ENCODE measurements around the gene XRRA1. TPM values are rescaled to one million over a fixed set of nuclear protein-coding genes. Genes with fewer than 3 reads are reported as not detected.

XRRA1 gene
- total and polyA plus RNA-seq, 2 of the 13 experiments (the other 11 are each of a cell fraction or from before 2014, with no cell fraction given) = 7.6 to 10.5 TPM

- Histone ChIP-seq H3K9me3 (ENCODE audit: low read length) (no peaks in the 10 kb centered on the region), H3K36me3 (replicated peaks in 1 of 2; ENCODE audit: control insufficient read depth in 1 of 2, insufficient read depth in 2 of 2, low read length in 2 of 2) (peaks cover 11 to 74% of the 10 kb centered on the region in 2 experiments; a peak in 4 of 5 replicates), H3K79me2 (ENCODE audit: insufficient read depth, low read length) (no peaks in the 10 kb centered on the region), H4K20me1 (ENCODE audit: insufficient read depth, low read length) (no peaks in the 10 kb centered on the region), H3K4me3 (replicated peaks in 1 of 3; ENCODE audit: insufficient read depth in 1 of 3, low read depth in 2 of 3, low read length in 3 of 3) (no peak overlapping the region), H3K27ac (ENCODE audit: extremely low read length, insufficient read depth, low read length) (no peak overlapping the region), H2AFZ (ENCODE audit: low read length) (no peak overlapping the region), H3K9ac (ENCODE audit: insufficient read depth, low read depth, low read length) (no peak overlapping the region), H3K27me3 (ENCODE audit: control insufficient read depth in 1 of 2, insufficient read depth in 2 of 2, low read length in 2 of 2) (no peaks in the 10 kb centered on the region), H3K4me1 (ENCODE audit: insufficient read depth, low read length) (no peaks in the 10 kb centered on the region), H3K4me2 (ENCODE audit: low read depth, low read length) (no peak overlapping the region)
- ChIA-PET POLR2A (no interaction called here), CTCF (ENCODE audit: low intra/inter-chr PET ratio, low total read pairs) (no interaction called here)
- no peak for ATAC-seq
- no TSS peak for BruUV-seq (replicated peaks)
- in situ Hi-C loops (cut with HindIII; ENCODE audit: extremely low pct_ligation_motif_present, low pct_unique_long_range_greater_than_20kb) = loop anchor here (10.0 kb wide), 1 partner anchor 309 kb away; the partner anchor contains the start of gene TPBGL
- 82% methylated on average over 1 of the region's 2 CpGs for WGBS (ENCODE audit: low lambda C conversion rate)
- no peak for FAIRE-seq
- intact Hi-C loops (cut with micrococcal nuclease; ENCODE audit: unreplicated experiment) = no loop called here
- no peak for DNase-seq (ENCODE audit: low spot score)
- TF ChIP-seq NPAS2 (CRISPR knock-in tag; IDR thresholded peaks at IDR 0.05; ENCODE audit: borderline replicate concordance) (no peak), ZNF615 (CRISPR knock-in tag; IDR thresholded peaks at IDR 0.05; ENCODE audit: borderline replicate concordance) (no peak), ZNF3 (CRISPR knock-in tag; IDR thresholded peaks at IDR 0.05) (no peak), ZNF891 (CRISPR knock-in tag; IDR thresholded peaks at IDR 0.05) (no peak), DBP (CRISPR knock-in tag; IDR thresholded peaks at IDR 0.05; ENCODE audit: not compliant biosample characterization) (no peak), HDAC6 (IDR thresholded peaks at IDR 0.05; ENCODE audit: low read depth, low read length) (no peak), DMTF1 (CRISPR knock-in tag; IDR thresholded peaks at IDR 0.05) (no peak), SMAD1 (CRISPR knock-in tag; IDR thresholded peaks at IDR 0.05; ENCODE audit: borderline replicate concordance, low read depth) (no peak), ZFP36L1 (CRISPR knock-in tag; IDR thresholded peaks at IDR 0.05) (no peak), SNAPC5 (CRISPR knock-in tag; IDR thresholded peaks at IDR 0.05; ENCODE audit: borderline replicate concordance) (no peak), PTBP1 (IDR thresholded peaks at IDR 0.05; ENCODE audit: low read depth, low read length, poor library complexity, severe bottlenecking) (no peak), NR0B2 (CRISPR knock-in tag; IDR thresholded peaks at IDR 0.05) (no peak), ZNF556 (CRISPR knock-in tag; IDR thresholded peaks at IDR 0.05; ENCODE audit: borderline replicate concordance) (no peak), GPN1 (CRISPR knock-in tag; IDR thresholded peaks at IDR 0.05; ENCODE audit: borderline replicate concordance) (no peak), ZKSCAN5 (CRISPR knock-in tag; IDR thresholded peaks at IDR 0.05) (no peak), HNRNPLL (IDR thresholded peaks at IDR 0.05; ENCODE audit: low read depth, low read length, poor library complexity, severe bottlenecking) (no peak)
These were observed 12.8 kb downstream of the XRRA1 start for GRCh38 chr11:74936087-74936486.
